HUES6 (cell line): Measurements from ENCODE around the gene ACSS3.
"Not testable (repeated sequence)": the region's sequence is repeated elsewhere in the genome, so short reads cannot be mapped to it uniquely, and the experiment has no call there.

Experiments used
- H3K27ac ChIP-seq: 2 replicates; pipeline ENCODE4 v1.7.0; 2013; ENCODE audit warnings: low read depth, mild to moderate bottlenecking, low read length, inconsistent platforms
- H3K27me3 ChIP-seq: 2 replicates; pipeline ENCODE4 v1.6.1; 2013; ENCODE audit warnings: low read length; ENCODE audit not compliant: control insufficient read depth, insufficient read depth
- H3K36me3 ChIP-seq: 2 replicates; pipeline ENCODE4 v1.6.1; 2013; ENCODE audit warnings: low read length; ENCODE audit not compliant: control insufficient read depth, insufficient read depth
- H3K4me1 ChIP-seq: 2 replicates; pipeline ENCODE4 v1.6.1; 2013; ENCODE audit warnings: low read length; ENCODE audit not compliant: control insufficient read depth, insufficient read depth
- H3K4me3 ChIP-seq: 2 replicates; pipeline ENCODE4 v1.5.1; 2013; ENCODE audit warnings: low read depth, low read length
- H3K9ac ChIP-seq: one replicate; pipeline ENCODE4 v1.6.1; 2013; ENCODE audit warnings: mild to moderate bottlenecking, low read length
- H3K9me3 ChIP-seq: 2 replicates; pipeline ENCODE4 v1.6.1; 2013; ENCODE audit warnings: low read depth, low read length; ENCODE audit not compliant: control insufficient read depth, insufficient read depth

ACSS3 gene, protein sequence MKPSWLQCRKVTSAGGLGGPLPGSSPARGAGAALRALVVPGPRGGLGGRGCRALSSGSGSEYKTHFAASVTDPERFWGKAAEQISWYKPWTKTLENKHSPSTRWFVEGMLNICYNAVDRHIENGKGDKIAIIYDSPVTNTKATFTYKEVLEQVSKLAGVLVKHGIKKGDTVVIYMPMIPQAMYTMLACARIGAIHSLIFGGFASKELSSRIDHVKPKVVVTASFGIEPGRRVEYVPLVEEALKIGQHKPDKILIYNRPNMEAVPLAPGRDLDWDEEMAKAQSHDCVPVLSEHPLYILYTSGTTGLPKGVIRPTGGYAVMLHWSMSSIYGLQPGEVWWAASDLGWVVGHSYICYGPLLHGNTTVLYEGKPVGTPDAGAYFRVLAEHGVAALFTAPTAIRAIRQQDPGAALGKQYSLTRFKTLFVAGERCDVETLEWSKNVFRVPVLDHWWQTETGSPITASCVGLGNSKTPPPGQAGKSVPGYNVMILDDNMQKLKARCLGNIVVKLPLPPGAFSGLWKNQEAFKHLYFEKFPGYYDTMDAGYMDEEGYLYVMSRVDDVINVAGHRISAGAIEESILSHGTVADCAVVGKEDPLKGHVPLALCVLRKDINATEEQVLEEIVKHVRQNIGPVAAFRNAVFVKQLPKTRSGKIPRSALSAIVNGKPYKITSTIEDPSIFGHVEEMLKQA

DNA sequence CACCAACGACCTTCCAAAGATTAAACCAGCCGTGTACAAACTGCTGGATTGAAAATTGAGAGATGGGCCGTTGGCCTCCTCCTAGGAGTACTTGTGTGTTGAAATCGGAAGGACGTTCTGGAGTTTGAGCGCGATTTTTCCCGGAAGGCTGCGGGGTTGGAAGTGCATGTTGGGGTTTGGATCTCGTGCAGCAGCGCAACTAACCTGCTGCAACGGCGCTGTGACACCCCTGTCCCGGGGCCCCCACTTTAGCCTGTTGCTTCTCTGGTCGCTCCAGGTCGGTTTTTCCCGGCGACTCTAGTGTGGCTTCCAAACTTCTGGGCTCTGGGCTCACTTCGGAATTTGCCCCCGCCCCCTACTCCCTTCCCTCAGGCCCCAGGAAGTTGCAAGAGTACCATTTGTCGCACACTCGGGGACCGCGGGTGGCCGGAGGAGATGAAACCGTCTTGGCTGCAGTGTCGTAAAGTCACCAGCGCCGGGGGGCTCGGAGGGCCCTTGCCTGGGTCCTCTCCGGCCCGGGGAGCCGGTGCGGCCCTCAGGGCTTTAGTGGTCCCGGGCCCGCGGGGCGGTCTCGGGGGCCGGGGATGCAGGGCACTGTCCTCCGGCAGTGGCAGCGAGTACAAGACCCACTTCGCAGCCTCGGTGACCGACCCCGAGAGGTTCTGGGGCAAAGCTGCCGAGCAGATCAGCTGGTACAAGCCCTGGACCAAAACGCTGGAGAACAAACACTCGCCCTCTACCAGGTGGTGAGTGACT, at the start of gene ACSS3:
ACSS3 (plus strand) TSS at position 394 of the 756 bp plus-strand sequence; CDS start at position 436, 42 bp downstream.
- Histone ChIP-seq H3K27ac (peak within 1 kb of the TSS; percentile 39; the same call in 1 of the 2 replicates), H3K4me3 (peak within 1 kb of the TSS; percentile 91)

DNA sequence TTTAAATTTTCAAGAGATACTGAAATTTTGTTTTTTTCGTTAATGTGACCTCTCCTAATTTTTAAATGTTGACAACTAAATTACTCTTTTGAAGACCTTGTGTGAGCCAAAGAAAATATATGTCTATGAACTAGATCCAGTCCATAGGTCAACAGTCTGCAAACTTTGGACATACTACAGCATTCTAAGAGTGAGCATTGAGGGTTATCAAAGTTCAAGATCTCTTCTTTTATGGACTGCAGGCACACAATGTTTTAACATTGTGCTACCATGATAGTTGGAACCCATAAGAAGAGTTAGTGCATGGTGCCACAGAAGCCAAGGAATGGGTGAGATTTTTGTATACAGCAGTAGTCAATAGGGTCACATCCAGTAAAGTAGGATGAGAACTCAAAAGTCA, 43.0 kb upstream of the ACSS3 start:
- Histone ChIP-seq H3K9ac (no peak overlapping the region), H3K9me3 (peaks cover 3% of the 10 kb centered on the region; the same call in 1 of the 2 replicates), H3K36me3 (no peaks in the 10 kb centered on the region), H3K27me3 (no peaks in the 10 kb centered on the region), H3K27ac (no peak overlapping the region), H3K4me3 (no peak overlapping the region), H3K4me1 (no peaks in the 10 kb centered on the region)

More for the DNA sequence above, at the start of gene ACSS3:
- Histone ChIP-seq H3K4me1 (peaks cover 39% of the 10 kb centered on the region), H3K27me3 (no peaks in the 10 kb centered on the region), H3K9me3 (no peaks in the 10 kb centered on the region), H3K9ac (peak within 1 kb of the TSS; percentile 85), H3K36me3 (no peaks in the 10 kb centered on the region)

DNA sequence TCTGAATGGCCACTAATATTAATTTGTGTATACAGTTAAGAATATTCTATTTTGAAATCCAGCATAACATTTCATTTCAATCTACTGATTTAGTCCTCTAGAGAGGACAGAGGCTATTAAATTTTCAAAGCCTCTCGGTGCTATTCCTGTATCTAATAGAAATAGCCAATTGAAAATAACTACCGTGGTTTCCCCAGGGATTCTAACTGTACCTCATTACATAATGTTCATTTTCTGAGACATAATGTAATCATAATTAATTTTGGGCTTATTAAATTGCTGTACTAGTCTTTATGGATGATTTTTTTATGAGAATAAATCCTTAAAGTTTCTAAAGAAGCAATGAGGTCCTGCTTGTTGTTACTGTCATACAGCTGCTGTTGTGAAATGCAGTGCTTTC, 38.6 kb upstream of the ACSS3 start:
- Histone ChIP-seq H3K4me1 (no peaks in the 10 kb centered on the region), H3K36me3 (no peaks in the 10 kb centered on the region), H3K9ac (no peak overlapping the region), H3K9me3 (no peaks in the 10 kb centered on the region), H3K4me3 (no peak overlapping the region), H3K27ac (no peak overlapping the region), H3K27me3 (no peaks in the 10 kb centered on the region)

DNA sequence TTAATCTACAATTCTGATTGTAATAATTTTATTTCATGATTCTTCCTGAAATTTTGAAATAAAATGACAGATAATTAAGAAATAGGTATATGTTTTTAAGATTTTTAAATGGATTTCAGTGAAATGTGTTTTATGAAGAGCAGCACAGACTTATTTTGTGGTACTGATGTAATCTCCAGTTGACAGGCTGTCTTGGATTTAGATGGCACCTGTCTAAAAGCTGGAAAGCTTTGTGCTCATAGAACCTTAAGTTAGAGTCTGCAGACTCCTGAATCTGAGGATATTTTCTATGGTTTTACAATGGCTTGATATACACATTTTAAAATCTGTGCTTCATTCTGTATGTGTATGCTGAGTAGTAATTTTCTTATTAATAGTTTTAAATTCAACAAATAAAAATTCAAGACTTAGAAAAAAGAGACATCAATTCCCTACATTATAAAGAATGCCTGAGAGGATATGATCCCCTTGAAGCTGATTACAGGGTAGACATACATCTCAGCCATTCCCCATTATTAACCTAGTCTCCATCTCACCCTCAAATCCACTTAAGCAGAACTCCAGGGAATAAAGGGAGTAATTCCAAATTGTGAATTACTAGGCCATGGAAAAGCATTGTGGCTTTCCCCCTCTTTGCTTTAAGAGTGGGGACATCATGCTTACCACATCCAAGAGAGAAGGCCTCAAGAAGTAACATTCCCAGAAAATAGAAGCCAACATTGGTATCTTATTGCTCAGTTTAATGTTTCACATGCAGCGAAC, 33.7 kb upstream of the ACSS3 start:
- no peaks in the 10 kb centered on the region for H3K27me3 ChIP-seq
- H3K4me1 ChIP-seq = no peaks in the 10 kb centered on the region
- no peak overlapping the region for H3K9ac ChIP-seq
- H3K36me3 ChIP-seq = no peaks in the 10 kb centered on the region
- H3K9me3 ChIP-seq = no peaks in the 10 kb centered on the region
- no peak overlapping the region for H3K27ac ChIP-seq
- H3K4me3 ChIP-seq = no peak overlapping the region

DNA sequence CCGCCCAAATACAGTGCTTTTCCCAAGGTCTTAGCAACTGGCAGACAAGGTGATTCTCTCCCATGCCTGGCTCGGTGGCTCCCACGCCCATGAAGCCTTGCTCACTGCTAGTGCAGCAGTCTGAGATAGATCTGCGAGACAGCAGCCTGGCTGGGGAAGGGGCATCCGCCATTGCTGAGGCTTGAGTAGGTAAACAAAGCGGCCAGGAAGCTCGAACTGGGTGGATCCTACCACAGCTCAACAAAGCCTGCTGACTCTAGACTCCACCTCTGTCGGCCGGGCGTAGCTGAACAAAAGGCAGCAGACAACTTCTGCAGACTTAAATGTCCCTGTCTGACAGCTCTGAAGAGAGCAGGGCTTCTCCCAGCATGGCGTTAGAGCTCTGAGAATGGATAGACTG, 12.9 kb upstream of the ACSS3 start:
- not testable (repeated sequence) for H3K27ac ChIP-seq, H3K36me3 ChIP-seq, H3K4me1 ChIP-seq, H3K9ac ChIP-seq, H3K27me3 ChIP-seq, H3K4me3 ChIP-seq
- peaks cover 19% of the 10 kb centered on the region for H3K9me3 ChIP-seq

DNA sequence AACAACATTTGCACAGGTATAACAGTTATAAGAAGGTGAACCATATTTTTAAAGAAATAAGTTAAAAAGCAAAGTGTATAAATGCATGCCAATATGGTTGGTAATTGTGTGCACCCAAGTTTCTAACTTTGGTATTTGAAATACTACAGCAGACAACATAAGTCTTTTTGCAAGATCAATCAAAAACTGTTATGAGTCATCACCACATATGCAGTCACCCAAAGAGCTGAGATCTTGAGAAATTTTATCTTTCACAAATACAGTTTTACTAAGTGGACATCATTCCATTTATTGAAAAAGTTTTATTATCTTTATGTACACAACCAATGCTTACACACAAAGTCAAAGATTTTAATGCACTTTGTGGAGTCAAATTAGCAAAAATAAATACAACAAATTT, 7.0 kb upstream of the ACSS3 start:
- Histone ChIP-seq H3K9ac (no peak overlapping the region), H3K9me3 (no peaks in the 10 kb centered on the region), H3K27me3 (no peaks in the 10 kb centered on the region), H3K27ac (no peak overlapping the region), H3K36me3 (no peaks in the 10 kb centered on the region), H3K4me3 (no peak overlapping the region), H3K4me1 (no peaks in the 10 kb centered on the region)

DNA sequence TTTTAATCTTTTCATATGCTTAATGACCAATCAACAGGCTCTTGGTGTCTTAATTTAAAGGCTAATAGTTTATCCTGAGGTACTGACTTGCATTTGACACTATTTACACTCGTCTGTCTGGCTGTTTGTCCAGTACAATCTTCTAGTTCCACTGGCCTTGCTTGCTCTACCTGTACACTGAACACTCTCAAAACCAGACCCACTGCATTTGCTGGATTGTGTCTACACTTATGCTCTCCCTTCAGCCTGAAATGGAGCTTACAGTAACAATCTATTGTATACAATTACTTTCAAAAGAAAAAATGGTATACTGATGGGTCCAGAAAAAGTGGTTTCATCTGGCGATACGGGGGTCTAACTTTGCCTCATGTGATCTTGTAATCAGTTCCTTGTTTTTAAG, 2.3 kb upstream of the ACSS3 start:
- Histone ChIP-seq H3K9me3 (no peaks in the 10 kb centered on the region), H3K36me3 (no peaks in the 10 kb centered on the region), H3K27me3 (no peaks in the 10 kb centered on the region), H3K4me1 (peaks cover 24% of the 10 kb centered on the region), H3K27ac (no peak overlapping the region), H3K9ac (no peak overlapping the region), H3K4me3 (no peak overlapping the region)

DNA sequence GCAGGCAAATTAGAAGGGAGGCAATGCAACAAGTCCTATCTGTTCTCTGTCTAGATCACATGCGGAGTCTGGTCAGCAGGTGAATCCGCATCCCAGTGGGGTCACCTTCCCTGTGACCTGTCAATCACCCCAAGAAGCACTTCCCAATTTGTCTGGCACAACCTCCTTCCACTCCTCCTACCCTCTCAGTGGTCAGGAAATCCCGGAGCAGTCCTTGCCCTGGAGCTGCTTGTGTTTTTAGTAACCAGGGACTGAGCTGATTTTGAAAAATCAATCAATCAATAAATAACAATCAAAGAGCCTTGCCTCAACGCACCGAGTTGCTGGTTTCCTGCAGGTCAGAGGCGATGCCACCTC, 572 bp upstream of the ACSS3 start:
- H3K4me1 ChIP-seq = peaks cover 34% of the 10 kb centered on the region
- H3K4me3 ChIP-seq = peak overlapping the region; percentile 91
- no peaks in the 10 kb centered on the region for H3K27me3 ChIP-seq
- H3K9ac ChIP-seq = peak overlapping the region; percentile 47
- H3K36me3 ChIP-seq = no peaks in the 10 kb centered on the region
- H3K9me3 ChIP-seq = no peaks in the 10 kb centered on the region
- H3K27ac ChIP-seq = no peak overlapping the region; the same call in 1 of the 2 replicates

DNA sequence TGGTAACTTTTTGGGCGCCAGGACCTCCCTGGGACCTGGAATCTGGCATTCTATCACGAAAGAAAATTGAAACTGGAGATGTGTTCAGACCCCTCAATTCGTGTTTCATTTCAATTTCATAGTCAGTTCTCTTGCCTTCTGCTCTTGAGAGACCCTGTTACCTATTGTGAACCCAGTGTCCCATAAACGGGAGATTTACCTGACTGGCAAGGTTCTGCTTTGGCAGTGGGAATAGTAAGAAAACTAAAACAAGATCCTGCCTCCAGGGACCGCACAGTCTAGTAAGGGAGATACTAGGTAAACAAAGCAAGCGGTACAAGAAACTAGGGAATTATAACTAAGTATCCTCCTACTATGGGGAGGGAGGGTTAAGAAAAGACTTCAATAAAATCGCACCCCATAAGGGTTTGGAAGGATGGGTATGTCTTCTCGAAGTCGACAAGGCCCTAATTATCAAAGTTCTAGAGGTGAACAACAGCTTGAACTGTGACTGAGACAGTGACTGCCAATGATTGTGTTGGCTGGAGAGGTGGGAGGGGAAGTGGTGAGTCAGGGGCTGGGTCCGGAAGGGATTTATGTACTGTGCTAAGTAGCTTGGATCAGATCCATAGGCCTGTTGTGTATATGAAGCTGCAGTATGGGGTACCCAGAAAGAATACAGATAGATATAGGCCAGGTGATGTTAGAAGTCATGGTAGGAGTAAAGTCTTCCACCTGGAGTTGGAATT, 754 bp downstream of the ACSS3 start:
- Histone ChIP-seq H3K27ac (peak overlapping the region; percentile 39; the same call in 1 of the 2 replicates), H3K4me3 (peak overlapping the region; percentile 91), H3K9me3 (no peaks in the 10 kb centered on the region), H3K27me3 (no peaks in the 10 kb centered on the region), H3K36me3 (no peaks in the 10 kb centered on the region), H3K9ac (peak overlapping the region; percentile 85), H3K4me1 (peaks cover 47% of the 10 kb centered on the region)
